GM18867 (cell line): Measurements from ENCODE around the gene CHN2.

Experiments
- ATAC-seq: cut with Tn5 transposase; IDR thresholded peaks from one replicate; pipeline ENCODE4 v1.9.1; 2021; ENCODE audit warnings: mild to moderate bottlenecking, moderate library complexity; ENCODE audit not compliant: unreplicated experiment

CHN2 gene

DNA sequence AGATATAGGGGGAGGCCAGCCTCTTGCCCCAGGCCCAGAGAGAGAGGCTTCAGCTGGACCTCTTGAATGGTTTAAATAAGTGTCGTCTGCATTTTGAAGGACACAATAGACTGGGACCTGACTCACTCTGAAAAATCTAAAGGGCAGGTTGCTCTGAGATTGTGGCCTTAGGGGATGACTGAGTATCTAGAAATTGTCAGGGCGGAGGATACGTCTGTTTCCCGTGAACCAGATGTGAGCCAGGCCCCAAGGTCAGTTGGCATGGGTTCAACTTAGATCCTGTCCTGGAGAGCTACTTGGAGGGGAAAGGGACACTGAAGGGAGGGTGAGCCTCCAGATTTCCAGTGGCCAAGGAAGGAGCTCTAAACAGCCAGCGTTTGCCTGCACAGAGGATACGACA lies 110.2 kb downstream of the CHN2 start:
- no peak for ATAC-seq

DNA sequence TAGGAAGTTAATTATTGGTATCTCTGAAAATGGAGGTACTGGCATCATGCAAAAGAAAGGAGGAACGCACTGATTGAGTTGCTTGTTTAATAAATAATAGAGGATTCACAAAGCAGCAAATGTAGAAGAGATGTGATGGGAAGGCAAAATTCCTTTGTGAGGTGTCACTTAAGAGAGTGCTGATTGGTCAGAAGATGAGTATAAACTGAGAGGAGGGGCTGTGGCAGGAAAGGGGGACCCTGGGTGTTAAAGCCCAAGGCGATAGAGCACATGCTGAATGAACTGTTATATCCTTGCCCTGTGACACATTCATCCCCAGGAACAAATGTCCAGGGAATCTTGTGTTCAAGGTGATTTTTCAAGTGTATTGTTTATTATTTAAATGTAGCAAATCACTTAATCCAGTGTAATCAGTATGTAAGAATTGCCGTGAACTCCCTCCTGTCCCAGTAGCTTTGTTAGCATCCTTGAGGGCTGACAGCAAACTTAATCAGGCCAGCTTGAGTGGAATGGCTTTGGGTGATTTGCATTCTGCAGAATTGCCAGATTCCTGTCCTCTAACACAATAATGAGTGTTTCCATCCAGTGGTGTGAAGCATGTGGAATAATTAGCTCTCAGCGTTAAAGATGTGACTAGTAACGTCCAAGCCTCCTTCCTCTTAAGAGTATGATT lies 111.9 kb downstream of the CHN2 start:
- ATAC-seq, result no peak

DNA sequence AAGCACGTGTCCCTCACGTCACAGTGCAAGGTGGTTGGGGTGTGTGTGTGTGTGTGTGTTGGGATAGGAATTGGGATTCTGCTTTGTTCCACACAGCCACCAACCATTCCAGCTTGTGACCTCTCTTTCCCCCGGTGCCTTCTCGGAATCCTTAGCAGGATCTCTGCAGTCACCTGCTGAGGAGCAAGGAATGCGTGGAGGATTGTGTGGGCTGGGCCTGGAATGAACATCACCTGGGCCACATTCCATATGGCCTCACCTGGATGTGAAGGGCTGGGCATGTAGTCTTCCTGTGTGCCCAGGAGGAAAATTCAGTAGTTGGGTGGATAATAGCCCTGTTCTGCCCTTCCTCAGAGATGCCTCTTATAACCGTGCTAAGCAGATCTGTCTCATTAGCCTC lies 113.8 kb downstream of the CHN2 start:
- no peak for ATAC-seq

DNA sequence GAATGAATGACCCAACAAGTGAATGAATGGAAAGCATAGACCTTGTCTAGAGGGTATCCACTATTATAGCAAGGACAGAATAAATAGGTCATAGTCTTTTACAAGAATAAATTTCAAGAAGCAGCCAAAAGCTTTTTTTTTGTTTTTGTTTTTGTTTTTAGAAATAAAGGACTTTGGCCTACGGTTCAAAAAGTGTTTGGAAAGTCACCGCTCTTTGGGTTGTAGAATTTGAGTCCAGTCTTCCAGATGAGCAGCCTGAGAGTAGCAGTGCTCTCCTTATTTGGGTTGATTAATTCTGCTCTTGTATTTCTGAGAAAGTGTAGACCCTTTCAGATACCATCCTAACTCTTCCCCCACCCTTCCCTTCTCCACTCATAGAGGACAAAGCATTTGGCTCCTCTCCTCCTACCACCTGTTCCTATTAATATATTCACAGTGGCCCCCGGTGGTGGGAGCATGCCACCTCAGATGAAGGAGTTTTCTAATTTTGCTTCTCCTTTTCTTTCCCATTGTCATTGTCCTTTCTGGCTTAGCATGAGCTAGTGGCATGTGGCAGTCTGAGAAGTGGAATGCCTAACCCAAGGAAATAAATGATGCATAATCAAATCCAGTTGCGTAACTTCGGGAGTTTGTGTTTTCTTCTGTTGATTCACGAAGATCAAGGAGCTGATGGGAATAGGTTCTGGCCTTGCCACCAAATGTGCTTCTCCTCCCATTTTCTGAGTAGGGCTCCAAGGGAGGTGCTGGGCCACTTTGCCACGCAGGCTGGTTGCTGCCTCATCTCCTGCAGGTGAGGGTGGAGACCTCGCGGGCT lies 114.7 kb downstream of the CHN2 start:
- no peak for ATAC-seq

DNA sequence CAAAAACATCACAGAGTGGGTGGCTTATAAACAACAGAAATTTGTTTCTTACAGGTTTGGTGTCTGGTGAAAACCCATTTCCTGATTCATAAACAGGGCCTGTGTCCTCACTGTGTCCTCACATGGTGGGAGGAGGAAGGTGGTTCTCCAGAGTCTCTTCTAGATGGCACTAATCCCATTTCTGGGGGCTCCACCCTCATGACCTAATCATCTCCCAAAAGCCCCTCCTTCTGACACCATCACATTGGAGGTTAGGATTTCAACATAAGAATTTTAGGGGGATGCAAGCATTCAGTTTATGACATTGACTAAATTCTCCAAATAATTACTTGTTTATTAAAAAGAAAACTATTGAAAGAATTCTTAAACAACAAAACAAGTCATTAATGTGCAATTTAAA lies 116.0 kb downstream of the CHN2 start:
- ATAC-seq, result no peak

DNA sequence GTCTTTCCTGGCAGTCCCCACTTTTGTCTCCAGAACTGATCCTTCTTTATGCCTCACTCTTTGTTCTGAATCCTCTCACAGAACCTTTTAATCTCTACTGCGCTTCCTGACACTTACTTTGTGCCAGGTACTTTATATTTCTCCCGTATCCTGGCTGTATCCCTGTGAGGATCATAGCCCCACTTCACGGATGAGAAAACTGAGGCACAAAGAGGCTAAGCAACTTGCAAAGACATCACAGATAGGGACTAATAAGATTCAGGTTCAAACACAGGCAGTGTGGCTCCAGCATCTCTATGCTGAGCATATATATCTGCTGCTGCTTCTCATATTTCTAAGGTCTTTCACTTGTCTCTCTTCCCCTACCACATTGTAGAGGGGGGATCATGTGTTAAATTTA lies 116.7 kb downstream of the CHN2 start:
- no peak for ATAC-seq

DNA sequence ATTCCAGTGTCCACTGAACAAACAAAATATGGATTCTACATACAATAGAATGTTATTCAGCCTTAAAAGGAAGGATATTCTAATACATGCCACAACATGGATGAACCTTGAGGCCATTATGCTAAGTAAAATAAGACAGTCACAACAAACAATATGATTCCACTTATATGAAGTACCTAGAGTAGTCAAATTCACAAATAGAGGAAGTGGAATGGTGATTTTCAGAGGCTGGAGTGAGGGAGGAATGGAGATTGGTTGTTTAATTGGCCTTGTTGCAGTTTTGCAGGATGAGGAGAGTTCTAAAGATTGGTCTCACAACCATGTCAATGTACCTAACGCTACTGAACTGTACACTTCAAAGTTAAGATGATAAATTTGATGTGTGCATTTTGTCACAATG lies 119.6 kb downstream of the CHN2 start:
- ATAC-seq, result no peak

DNA sequence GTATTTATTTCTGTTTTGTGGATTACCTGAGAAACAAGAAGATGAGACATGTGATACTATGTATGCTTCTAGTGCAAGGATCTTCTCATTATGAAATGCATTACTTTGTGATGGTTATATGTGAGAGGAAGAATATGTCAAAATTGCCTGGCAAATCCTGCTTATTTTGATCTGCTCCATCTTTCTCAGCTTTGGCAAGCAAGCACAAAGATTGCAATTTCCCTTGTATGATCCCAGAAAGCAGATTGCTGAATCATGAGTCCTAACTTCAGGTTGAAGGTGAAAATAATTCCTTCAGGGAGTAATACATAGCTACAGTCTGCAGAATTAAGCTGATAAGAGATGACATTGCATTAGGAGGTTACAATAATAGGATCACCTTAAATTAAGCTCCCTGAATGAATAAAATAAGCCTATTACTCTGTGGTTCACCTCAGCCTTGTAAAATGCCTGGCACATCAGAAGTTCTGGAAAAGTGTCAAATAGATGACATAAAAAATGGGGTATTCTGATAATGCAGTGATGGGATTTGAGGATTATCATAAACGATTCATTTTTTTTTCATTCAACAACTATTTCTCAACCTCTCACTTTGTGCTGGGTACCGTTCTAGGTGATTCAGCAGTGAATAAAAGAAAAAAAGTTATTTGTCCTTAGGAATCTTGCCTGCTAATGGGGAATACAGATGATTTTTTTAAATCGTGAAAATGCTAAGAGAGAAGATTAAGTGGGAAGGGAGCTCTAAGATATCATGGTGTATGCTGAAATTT lies 120.7 kb downstream of the CHN2 start:
- ATAC-seq, result no peak

DNA sequence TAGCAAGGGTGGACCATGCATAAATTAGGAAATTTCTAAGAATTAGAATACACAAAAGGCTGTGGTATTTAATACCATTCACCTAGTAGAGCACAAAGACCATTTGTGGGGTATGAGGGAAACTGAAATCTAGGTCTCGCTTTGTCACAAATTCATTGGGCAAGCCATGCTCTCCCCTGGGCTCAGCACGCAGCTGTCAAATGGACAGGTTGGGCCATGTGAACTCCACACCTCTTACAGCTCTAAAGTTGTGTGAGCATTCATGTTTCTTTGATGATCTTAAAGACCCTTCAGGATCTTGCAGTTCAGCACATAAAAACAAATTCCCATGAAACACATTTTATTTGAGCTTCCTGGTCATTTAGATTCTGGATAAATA lies 121.3 kb downstream of the CHN2 start:
- no peak for ATAC-seq

DNA sequence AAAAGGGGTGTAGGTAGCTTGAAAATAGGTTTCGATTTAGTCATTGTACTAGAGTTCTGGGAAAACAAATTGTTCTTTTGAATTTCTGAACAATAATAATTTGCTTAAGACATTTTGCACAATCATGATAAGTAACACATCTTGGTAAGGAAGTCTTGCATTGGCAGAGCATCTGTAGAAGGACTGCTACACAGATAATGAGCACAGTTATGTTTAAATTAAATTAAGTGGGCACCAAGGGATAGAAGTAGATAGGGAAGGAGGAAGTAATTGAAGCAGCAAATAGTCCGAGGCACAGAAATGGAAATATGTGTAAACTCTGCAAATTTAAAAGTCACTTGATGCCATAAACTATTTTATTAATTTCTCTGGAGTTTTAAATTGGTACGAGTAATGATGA lies 122.4 kb downstream of the CHN2 start:
- no peak for ATAC-seq

DNA sequence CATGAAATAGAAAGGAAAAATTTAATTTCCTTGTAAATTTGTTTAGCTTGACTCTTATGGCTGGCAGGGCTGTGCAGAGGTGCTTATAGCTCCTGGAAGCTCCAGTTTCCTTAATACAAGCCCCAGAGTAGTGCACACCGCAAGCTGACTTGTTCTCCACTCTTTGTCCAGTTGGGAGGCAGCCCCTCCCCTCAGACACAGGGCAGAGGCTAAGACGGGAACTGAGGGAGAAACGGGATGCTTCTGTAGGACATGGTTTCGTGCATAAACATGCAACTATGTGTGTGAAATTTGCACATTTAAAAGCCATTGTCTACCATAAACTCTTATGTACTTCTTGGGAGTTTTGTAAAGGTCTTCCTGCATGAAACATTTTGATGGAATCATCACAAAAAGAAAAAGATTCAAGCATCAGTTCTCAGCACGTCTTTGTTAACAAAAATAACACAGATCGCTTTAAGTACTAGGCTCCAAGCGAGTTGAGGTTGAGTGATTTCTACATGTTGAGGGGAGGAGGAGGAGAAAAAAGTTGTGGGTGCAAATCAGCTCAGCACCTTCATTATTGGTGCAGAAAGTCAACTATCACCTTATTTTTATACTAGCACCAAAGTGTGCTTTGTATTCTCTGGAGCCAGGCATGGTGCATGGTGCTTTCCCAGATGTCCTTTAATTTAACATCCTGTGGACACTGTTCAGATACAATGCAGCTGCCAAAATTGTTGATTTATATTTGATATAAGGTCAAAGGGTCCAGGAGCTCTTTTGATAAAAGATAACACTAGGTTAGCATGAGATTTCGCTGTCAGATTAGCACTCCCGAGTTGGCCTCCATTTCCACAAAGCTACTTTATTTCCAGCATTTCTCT lies 124.5 kb downstream of the CHN2 start:
- no peak for ATAC-seq

DNA sequence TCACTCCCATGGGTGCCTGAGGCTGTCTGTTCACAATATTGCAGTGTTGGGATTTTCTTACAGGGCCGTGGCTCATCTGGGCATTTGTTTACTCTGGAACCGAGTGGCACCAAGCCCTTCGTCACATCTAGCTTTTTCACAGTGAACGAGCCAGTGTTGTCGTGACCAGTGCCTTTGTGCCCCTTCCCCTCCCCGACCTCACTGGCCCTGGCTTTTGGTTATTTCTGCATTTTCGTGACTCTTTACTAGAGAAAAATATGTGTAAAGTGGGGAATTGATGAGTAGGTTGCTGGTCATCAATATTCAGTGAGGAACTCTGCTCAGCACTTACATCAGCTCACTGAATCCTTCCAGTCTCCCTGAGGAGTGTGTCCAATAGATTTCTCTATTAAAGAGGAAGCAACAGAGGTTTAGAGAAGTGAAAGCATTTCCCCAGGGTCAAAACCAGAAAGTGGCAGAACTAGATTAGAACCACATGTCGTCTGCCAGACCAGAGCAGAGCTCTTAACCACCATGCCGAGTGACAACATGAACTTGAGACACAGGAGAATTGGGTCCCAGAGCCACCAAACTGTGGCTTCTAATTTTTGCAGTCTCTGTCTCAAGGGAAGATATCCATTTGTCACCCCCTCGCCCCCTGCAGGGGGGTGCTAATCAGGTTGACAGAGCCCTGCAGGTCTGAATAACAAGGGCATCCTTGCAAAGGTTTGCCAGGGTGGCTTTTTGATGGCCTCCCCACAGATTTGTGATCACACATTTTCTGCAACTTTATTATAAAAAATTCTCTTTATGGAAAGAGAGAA lies 125.3 kb downstream of the CHN2 start:
- peak; percentile 87 for ATAC-seq

DNA sequence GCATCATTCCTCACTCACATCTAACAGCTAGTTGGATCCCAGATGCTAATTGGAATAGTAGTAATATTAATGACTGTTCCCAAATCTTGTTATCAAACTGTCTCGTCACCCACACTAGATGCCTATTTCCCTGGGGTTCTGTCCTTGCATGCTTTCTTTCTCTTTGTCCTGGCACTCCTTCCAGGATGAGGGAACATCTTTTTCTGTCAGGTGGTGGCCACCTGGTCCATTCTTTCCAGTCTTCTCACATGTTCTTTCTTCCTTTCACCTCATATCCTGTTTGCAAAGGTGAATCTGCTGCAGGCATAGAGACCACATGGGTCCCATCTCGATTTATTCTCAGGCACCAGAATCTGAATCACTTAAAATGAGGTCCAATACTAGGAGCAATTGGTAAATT lies 126.0 kb downstream of the CHN2 start:
- no peak for ATAC-seq

DNA sequence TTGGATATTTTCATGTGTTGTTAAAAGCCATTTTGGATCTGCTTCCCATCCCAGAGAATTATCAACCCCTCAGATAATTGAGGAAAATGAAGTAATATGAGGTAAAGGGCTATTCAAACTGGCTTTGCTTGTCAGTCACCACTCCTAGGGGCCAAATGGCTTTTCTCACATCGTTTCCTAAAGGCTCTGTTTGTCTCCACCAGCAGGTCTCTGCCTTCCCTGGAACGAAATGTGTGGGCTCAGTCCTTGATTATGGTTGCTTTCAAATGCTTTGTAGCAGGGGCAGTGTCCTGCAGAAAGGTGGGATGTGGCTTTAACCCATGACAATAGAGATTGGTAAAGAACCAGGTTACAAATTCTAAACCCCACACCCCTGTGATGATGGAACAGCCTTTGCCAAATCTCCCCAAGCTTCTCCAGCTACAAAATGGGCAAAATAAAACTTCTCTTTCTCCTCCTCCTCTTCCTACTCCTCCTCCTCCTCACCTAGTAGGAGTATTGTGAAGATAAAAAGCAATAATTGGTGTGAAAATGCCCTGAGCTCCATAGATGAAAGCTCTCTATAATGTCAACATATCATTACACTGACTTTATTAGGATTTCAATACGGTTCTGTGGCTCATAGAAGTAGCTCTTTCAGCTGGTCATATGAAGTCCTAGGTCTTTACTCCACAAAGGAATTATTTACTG lies 127.6 kb downstream of the CHN2 start:
- ATAC-seq, result no peak

DNA sequence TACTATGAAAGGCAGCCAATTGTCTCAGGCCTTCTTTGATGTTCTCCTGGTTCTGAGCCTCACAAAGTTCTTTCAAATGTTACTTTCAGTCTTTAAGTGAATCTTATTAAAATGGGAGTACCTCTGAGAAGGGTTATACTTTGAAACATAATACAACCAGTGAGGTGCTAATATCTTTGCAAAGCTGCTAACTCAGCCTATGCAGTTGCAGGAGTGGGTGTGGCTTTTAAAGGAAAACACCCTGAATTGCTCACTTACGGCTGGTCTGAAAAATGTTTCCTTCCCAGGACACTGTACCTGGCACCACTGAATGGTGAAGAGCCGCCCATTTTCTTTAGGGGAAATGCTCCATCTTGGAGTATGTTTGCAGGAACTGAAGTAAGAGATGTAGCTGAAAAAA lies 130.9 kb downstream of the CHN2 start:
- ATAC-seq, result no peak

DNA sequence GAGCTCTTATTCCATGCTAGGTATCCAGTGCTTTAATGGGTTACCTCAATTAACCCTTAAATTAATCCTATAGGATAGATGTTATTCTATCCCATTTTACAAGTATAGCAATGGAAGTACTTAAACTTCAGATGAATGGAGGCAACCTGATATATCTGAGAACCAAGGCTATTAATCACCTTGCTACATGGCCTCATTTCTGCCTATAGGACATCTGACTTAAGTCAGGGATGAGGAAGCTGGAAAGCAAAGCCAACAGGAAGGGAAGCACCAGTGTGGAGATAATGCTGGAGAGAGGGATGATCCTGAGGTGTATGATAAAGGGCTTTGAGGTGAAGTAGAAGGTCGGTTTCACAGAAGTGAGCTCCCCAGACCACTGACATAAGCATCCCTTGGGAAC lies 132.3 kb downstream of the CHN2 start:
- ATAC-seq, result no peak

DNA sequence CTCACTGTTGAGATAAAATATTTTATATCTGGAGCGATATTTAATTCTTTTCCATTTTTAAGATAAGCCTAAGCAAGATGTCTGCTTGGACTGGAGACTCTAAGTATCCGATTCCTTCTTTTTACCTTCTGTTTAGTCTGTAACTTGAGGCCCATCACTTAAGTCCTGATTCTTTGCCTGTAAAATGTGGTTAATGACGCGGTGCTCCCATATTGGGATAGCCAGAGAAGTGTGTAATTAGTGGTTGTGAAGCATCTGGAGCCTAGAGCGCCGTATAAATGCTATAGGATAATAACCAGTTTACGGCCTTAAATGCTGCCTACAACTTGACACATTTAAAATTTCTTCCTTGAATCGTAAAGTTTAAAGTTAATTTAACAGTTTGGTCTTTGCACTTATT lies 132.9 kb downstream of the CHN2 start:
- ATAC-seq, result no peak

DNA sequence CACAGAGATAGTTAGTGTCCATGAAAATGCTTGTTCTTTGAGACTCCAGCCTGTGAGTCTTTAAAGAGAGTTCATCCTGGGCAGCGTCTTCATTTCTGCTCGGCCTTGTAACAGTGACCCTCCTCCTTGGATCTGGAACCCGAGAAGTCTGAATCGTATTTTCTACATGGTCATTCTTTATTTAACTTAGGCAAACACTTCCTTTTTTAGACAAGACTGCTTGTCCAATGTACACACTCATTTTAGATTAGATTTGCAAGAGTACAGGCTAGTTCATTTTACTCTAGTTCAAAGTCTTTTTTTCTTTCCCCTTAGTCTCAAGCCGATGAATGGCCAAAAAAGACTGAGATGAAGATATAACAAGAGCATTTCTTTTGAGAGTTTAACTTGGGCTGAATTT lies 133.5 kb downstream of the CHN2 start:
- no peak for ATAC-seq

DNA sequence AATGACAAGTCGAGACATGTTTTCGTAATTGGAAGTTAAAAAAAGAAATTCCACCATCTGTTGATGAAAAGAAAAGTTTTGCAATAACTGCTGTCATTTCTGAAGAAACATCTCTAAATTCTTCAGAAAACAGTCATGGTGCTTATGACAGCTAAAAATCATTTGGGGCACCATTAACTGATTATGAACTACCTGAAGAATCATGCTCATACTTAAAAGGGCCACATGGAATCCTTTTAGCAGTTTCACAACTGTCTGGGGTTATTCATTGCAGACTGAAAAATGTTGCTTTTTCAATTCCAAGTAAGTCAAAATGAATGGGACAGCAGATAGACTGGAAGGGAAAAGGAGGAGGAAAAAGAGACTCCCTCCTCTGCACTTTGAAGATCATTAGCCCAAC lies 134.2 kb downstream of the CHN2 start:
- no peak for ATAC-seq

DNA sequence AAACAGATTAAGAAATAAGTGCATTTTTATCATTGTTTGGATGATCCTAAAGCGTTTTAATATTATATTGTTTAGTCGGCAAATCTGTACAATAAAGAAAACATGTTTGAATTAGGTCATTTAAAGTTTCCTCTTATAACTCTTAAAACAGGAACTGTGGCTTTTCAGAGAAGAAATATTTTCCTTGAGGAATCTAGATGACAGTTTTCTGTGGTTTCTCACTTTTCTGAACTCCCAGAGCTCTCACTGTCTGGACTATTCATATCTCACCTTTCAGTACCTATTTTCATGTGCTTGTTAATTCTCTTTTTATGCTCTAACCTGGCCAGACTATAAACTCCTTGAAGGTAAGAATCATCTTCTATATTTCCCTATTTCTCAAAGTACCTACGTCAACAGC lies 135.1 kb downstream of the CHN2 start:
- no peak for ATAC-seq
